ENCODE data around the gene SAMD10. TPM values are rescaled to one million over a fixed set of nuclear protein-coding genes. Genes with fewer than 3 reads are reported as not detected.

SAMD10 gene
- 1 to 10 TPM; 2.7 to 6.7 (median 3.5) TPM for total RNA-seq
- long read RNA-seq: 0 reads

DNA sequence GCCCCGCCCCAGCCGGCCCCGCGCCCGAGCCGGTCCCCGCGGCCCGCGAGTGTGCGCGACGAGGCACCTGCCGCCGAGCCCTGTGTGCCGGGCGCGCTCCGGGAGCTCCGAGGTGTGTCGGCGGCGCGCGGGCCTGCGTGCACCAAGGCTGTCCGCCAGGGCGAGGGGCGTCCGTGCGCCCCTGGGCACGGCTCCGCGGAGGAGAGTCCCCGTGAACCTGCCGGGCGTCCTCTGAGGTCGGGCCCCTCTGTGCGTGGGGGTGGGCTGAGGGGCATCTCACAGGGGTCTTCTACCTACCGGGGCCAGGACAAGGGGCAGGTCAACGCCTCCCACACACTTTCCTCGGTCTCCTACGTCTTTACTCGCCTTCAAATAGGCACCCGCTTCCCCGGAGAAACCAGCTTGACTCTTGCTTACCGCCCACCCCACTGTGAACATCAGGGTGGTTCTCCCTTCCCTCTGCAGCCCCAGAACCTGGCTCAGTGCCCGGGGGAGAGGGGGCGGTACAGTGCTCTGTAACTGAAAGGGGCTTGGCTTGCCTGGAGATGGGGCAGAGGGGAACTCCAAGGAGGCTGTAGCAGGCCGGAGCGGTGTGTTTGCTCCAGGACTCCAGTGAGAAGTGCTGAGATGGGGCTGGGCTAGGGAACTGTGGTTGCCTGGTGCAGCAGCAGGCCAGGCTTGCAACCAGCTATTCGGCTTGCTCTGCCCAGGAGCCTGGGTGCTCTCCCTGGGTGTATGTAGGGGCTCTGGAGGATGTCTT lies at the start of gene SAMD10:
TSS of gene SAMD10 (minus strand) at position 86 of the 760 bp plus-strand sequence. CDS start 175 bp downstream, outside the sequence.
- Histone ChIP-seq H3K27me3 (no peaks in the 10 kb centered on the region), H3K9me3 (no peaks in the 10 kb centered on the region), H3K4me3 (peak within 1 kb of the TSS; percentile 54 to 99 (median 63)), H3K27ac (peak within 1 kb of the TSS; percentile 36 to 65 (median 47)), H3K36me3 (peaks cover 0 to 14% (median 3%) of the 10 kb centered on the region in 4 donors), H3K4me1 (peaks cover 0 to 26% (median 12%) of the 10 kb centered on the region in 4 donors)
- DNase-seq (peak in 2 of 3 donors; percentile 61 to 65), ATAC-seq (peak; percentile 1 to 9 (median 3))
- no peak for TF ChIP-seq POLR2A (IDR thresholded peaks at IDR 0.05)
- TF ChIP-seq, protein P1, sequence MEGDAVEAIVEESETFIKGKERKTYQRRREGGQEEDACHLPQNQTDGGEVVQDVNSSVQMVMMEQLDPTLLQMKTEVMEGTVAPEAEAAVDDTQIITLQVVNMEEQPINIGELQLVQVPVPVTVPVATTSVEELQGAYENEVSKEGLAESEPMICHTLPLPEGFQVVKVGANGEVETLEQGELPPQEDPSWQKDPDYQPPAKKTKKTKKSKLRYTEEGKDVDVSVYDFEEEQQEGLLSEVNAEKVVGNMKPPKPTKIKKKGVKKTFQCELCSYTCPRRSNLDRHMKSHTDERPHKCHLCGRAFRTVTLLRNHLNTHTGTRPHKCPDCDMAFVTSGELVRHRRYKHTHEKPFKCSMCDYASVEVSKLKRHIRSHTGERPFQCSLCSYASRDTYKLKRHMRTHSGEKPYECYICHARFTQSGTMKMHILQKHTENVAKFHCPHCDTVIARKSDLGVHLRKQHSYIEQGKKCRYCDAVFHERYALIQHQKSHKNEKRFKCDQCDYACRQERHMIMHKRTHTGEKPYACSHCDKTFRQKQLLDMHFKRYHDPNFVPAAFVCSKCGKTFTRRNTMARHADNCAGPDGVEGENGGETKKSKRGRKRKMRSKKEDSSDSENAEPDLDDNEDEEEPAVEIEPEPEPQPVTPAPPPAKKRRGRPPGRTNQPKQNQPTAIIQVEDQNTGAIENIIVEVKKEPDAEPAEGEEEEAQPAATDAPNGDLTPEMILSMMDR (IDR thresholded peaks at IDR 0.05): peak in 1 of 4 donors; percentile 17
- 10% methylated on average over 6 of the region's 52 CpGs for WGBS (ENCODE audit: insufficient coverage, low coverage, low lambda C conversion rate, missing lambda C conversion rate)
- intact Hi-C loops (cut with DNase I): loop anchor here (10.0 kb wide), 2 partner anchors 435 to 445 kb away; partner anchors contain the start of genes PTK6 (in 1 of the 2) and SRMS (in 1 of the 2)

DNA sequence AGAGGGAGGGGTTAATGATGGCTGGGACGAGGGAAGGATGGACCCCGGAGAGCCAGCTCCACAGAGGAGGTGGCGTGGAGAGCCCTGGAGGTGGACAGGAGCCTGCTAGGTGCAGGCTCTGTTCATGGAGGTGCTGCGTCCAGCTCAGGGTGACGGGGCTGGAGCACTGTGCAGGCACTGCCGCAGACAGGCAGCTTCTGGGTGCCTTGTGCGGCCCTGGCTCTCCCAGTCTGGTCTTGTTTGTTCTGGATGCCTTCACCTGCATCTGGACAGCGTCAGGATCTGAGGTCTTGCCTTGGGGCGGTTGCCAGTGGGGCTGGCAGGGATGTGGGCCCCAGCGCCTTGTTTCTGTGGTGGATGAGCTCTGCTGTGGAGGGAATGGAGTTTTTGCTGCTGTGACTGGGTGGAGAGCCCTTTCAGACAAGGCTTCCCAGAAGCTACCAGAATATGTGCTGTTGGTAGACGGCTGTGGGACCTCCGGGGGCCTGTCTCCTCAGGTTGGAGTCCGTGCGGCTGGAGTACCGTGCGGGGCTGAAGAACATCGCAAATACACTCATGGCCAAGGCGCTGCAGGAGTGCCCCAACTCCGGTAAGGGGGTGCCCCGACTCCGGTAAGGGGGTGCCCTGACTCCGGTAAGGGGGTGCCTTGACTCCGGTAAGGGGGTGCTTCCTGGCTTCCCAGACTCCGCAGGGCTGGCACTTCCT lies 48.7 kb upstream of the SAMD10 start:
- peaks cover 0 to 23% (median 11%) of the 10 kb centered on the region in 4 donors for H3K4me1 ChIP-seq
- 94% methylated on average over 9 of the region's 24 CpGs for WGBS (ENCODE audit: insufficient coverage, low coverage, low lambda C conversion rate, missing lambda C conversion rate)
- no peak for DNase-seq
- no peaks in the 10 kb centered on the region for H3K9me3 ChIP-seq
- H3K36me3 ChIP-seq: peaks cover 0 to 82% (median 37%) of the 10 kb centered on the region in 4 donors
- no peak for TF ChIP-seq POLR2A (IDR thresholded peaks at IDR 0.05)
- TF ChIP-seq, protein P1 (IDR thresholded peaks at IDR 0.05): no peak
- no peaks in the 10 kb centered on the region for H3K27me3 ChIP-seq
- H3K4me3 ChIP-seq: no peak overlapping the region
- intact Hi-C loops (cut with DNase I): no loop called here
- ATAC-seq: no peak
- H3K27ac ChIP-seq: no peak overlapping the region

DNA sequence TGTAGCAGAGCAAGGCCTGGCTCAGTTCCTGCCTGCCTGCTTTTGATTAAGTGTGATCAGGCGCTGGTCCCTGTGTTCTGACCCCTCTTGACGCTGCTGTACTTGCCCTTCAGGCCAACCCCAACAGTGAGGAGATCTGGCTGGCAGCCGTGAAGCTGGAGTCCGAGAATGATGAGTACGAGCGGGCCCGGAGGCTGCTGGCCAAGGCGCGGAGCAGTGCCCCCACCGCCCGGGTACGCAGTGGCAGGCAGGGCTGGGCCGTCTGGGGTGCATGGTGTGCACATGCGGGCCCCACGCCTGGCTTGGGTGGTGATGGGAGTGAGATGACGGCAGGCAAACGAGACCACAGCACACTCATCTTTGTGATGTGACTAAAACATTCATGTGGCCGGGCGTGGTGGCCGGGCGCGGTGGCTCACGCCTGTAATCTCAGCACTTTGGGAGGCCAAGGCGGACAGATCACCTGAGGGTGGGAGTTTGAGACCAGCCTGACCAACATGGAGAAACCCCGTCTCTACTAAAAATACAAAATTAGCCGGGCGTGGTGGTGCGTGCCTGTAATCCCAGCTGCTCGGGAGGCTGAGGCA lies 46.5 kb upstream of the SAMD10 start:
- no peaks in the 10 kb centered on the region for H3K9me3 ChIP-seq
- H3K27ac ChIP-seq: no peak overlapping the region
- H3K36me3 ChIP-seq: peaks cover 0 to 72% (median 36%) of the 10 kb centered on the region in 4 donors
- DNase-seq: no peak
- H3K4me1 ChIP-seq: peaks cover 0 to 28% (median 13%) of the 10 kb centered on the region in 4 donors
- H3K27me3 ChIP-seq: no peaks in the 10 kb centered on the region
- TF ChIP-seq, protein P1 (IDR thresholded peaks at IDR 0.05): no peak
- no peak for TF ChIP-seq POLR2A (IDR thresholded peaks at IDR 0.05)
- ATAC-seq: no peak
- intact Hi-C loops (cut with DNase I): no loop called here
- WGBS (ENCODE audit: insufficient coverage, low coverage, low lambda C conversion rate, missing lambda C conversion rate): 98% methylated on average over 9 of the region's 29 CpGs
- H3K4me3 ChIP-seq: no peak overlapping the region

DNA sequence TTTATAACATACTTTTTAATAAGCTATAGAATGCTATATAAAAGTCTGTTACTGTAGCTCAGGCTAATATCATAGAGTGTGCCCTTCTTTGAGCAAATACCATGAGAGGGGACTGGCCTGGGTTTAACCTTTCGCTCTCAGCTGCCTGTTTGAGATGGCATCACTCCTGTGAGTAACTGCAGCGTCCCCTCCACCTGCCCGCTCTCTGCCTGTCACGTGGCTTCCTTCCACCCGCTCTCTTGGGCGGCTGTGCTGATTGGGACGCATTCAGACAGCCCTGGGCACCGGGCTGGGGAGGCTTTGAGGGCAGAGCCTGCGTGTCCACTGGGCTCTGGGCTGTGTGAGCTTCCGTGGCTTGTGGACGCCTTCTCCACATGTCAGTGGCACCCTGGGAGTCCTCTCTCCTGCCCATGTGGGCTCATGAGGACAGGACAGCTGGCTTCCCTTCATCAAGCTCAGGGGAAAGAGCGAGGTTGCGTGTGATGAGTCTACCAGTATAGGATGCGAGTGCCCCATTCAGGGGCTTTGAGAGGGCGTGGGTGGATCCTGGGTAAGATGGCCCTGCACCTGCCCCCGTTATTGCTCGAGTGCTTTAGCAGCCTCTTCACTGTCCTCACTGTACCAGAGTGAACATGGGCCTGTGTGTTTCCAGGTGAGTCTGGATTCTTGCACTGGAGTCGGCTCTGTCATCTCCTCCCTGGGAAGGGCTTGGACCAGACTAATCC lies 45.8 kb upstream of the SAMD10 start:
- peak overlapping the region in 1 of 3 donors; percentile 59 for H3K27ac ChIP-seq
- intact Hi-C loops (cut with DNase I): no loop called here
- TF ChIP-seq, protein P1 (IDR thresholded peaks at IDR 0.05): no peak
- TF ChIP-seq POLR2A (IDR thresholded peaks at IDR 0.05): peak; percentile 36
- peaks cover 0 to 66% (median 33%) of the 10 kb centered on the region in 4 donors for H3K36me3 ChIP-seq
- DNase-seq (peak; percentile 82 to 91 (median 86)), ATAC-seq (peak; percentile 71 to 86 (median 84))
- peaks cover 0 to 28% (median 13%) of the 10 kb centered on the region in 4 donors for H3K4me1 ChIP-seq
- no peaks in the 10 kb centered on the region for H3K9me3 ChIP-seq
- WGBS (ENCODE audit: insufficient coverage, low coverage, low lambda C conversion rate, missing lambda C conversion rate): 57% methylated on average over 9 of the region's 18 CpGs
- H3K4me3 ChIP-seq: no peak overlapping the region
- no peaks in the 10 kb centered on the region for H3K27me3 ChIP-seq
